ENCODE data around the gene GRK4. TPM values are rescaled to one million over a fixed set of nuclear protein-coding genes. Genes with fewer than 3 reads are reported as not detected.

GRK4 gene
- total and polyA plus RNA-seq, 2 of the 8 experiments (the other 6 are each of a cell fraction or from before 2014, with no cell fraction given): 0.77 to 1.8 TPM

DNA sequence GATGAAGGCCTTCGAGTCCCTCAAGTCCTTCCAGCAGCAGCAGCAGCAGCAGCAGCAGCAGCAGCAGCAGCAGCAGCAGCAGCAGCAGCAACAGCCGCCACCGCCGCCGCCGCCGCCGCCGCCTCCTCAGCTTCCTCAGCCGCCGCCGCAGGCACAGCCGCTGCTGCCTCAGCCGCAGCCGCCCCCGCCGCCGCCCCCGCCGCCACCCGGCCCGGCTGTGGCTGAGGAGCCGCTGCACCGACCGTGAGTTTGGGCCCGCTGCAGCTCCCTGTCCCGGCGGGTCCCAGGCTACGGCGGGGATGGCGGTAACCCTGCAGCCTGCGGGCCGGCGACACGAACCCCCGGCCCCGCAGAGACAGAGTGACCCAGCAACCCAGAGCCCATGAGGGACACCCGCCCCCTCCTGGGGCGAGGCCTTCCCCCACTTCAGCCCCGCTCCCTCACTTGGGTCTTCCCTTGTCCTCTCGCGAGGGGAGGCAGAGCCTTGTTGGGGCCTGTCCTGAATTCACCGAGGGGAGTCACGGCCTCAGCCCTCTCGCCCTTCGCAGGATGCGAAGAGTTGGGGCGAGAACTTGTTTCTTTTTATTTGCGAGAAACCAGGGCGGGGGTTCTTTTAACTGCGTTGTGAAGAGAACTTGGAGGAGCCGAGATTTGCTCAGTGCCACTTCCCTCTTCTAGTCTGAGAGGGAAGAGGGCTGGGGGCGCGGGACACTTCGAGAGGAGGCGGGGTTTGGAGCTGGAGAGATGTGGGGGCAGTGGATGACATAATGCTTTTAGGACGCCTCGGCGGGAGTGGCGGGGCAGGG, 111.7 kb downstream of the GRK4 start (continued):
- TF ChIP-seq CHD7 (IDR thresholded peaks at IDR 0.05; ENCODE audit: insufficient replicate concordance, low read length) (no peak), SUZ12 (IDR thresholded peaks at IDR 0.05; ENCODE audit: low read length) (no peak), TEAD4 (IDR thresholded peaks at IDR 0.05; ENCODE audit: low read depth, low read length) (no peak), CTCF (IDR thresholded peaks at IDR 0.05; ENCODE audit: control extremely low read depth in 1 of 3, insufficient read depth in 1 of 3, low read depth in 1 of 3, low read length in 3 of 3) (no peak), JUN (IDR thresholded peaks at IDR 0.05; ENCODE audit: low read depth, low read length) (no peak), CTBP2 (IDR thresholded peaks at IDR 0.05; ENCODE audit: borderline replicate concordance, insufficient read depth, insufficient read length, low read length) (no peak), BACH1 (IDR thresholded peaks at IDR 0.05; ENCODE audit: low read length) (no peak)
